GM19023 (cell line): ENCODE measurements around the gene SLC23A2.
"Not testable (repeated sequence)": the region's sequence is repeated elsewhere in the genome, so short reads cannot be mapped to it uniquely, and the experiment has no call there.

Experiments used
- ATAC-seq: cut with Tn5 transposase; IDR thresholded peaks from one replicate; pipeline ENCODE4 v1.9.1; 2021; ENCODE audit warnings: mild to moderate bottlenecking, moderate library complexity; ENCODE audit not compliant: unreplicated experiment

SLC23A2 gene

GRCh38 chr20:4853757-4854560 lies 147.4 kb downstream of the SLC23A2 start:
- ATAC-seq, result no peak

GRCh38 chr20:4853004-4853403 lies 148.3 kb downstream of the SLC23A2 start:
- ATAC-seq, result no peak

DNA sequence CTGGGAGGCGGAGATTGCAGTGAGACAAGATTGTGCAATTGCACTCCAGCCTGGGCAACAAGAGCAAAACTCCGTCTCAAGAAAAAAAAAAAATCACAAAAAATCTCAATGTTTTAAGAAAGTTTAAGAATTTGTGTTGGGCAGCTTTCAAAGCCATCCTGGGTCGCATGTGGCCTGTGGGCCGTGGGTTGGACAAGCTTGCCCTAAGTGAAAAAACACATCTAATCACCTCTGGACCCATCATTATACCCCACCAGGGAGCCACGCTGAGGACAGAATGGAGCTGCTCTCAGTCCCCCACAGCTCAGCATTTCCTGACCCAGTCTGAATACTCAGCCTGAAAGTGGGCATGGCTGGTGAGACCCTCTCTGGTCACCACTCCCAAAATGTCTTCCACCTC lies 150.3 kb downstream of the SLC23A2 start:
- no peak for ATAC-seq

DNA sequence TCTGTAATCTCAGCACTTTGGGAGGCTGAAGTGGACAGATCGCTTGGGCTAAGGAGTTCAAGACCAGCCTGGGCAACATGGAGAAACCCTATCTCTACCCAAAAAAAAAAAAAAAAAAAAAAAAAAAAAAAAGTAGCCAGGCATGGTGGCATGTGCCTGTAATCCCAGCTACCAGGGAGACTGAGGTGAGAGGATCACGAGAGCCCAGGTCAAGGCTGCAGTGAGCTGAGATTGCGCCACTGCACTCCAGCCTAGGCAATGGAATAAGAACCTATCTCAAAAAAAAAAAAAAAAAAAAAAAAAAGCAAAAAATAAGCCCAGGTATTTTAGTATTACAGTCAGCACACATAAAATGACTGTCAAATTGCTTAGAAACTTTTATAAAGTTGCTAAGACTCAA lies 152.5 kb downstream of the SLC23A2 start:
- ATAC-seq, result not testable (repeated sequence)

- no peak for ATAC-seq
Observed at GRCh38 chr20:4848041-4848440, 153.3 kb downstream of the SLC23A2 start.

DNA sequence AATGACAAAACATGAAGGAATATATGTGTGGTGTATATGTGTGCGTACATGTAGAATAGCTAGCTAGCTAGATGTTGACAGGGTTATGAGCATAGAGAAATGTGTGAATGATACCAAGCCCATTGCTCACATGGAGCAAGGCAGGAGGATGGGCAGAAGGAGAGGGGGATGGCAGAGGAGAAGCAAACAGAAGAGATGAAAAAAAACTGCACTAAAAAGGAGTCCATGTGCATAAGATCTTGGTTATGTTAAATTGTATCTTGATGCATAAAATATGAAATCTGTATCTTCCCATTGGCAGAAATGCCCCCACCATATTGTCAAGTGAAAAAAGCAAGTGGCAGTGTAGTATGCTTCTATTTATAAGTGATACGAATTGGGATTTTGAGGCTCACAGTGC lies 154.5 kb downstream of the SLC23A2 start:
- no peak for ATAC-seq

GRCh38 chr20:4844751-4845465 lies 156.4 kb downstream of the SLC23A2 start:
- no peak for ATAC-seq

- ATAC-seq, result no peak
Observed at GRCh38 chr20:4844325-4844724, 157.0 kb downstream of the SLC23A2 start.

GRCh38 chr20:4840801-4841200 lies 160.5 kb downstream of the SLC23A2 start:
- no peak for ATAC-seq

- ATAC-seq, result no peak
Observed at GRCh38 chr20:4838526-4838925, 162.8 kb downstream of the SLC23A2 start.

- ATAC-seq, result no peak
Observed at GRCh38 chr20:4837760-4838159, 163.6 kb downstream of the SLC23A2 start.

DNA sequence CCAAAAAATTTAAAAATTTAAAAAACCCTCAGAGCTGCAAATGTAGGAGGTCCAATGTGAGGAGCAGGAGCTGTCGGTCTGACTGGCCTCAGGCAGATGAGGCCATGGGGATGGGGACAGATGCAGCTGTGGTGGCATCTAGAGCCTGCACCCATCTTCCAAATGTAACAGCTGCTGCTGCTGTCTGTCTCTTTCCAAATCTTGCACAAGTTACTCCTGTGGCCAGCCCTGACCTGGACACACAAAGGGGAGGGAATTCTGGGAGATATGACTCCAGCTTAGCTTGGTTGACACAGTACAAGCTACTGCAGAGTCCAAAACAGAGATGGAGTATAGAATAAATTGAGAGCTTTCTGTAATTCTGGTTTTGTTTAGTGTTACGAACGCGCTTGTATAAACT lies 164.4 kb downstream of the SLC23A2 start:
- ATAC-seq, result no peak

DNA sequence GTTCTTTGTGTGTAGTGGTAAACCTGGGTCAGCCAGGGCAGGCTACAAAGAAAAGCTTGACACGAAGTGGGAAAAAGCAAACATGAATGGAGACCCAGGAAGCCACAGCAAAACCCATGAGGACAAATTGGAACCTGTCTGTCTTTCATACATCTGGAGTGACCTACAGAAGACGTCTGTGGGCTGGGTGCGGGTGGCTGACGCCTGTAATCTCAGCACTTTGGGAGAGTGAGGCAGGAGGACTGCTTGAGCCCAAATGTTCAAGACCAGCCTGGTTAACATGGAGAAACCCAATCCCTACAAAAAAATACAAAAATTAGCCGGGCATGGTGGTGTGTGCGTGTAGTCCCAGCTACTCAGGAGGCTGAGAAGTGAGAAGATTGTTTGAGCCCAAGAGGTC lies 164.8 kb downstream of the SLC23A2 start:
- no peak for ATAC-seq

- ATAC-seq, result no peak
Observed at GRCh38 chr20:4835244-4836177, 165.8 kb downstream of the SLC23A2 start.

DNA sequence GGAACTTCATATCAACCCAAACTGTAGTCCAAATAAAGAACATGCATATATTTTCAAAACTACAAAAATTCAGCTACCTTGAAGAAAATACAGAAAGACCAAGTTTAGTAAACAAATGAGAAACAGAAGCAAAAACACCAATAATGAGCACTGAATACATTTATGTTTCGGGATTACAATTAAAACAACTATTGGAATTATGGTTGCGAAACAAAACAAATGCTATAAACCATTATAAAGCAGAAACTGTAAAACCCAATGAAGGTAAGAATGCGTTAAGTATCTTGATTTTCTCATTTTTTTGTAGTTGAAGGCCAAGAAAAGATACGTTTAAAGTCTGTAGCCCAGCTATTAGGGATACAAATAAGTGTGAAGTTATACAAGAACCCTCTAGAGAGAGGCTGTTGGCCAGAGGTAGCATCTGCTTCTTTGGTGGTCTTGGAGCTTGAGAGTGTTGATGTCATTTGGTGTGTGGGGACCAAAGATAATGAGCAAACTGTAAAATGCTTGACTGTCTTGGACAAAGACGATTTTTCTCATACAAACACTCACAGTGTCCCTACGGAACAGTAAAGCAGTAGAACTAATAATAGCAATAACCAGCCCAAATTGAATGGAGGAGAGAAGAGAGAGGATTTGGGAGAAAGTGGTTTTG lies 168.1 kb downstream of the SLC23A2 start:
- no peak for ATAC-seq

DNA sequence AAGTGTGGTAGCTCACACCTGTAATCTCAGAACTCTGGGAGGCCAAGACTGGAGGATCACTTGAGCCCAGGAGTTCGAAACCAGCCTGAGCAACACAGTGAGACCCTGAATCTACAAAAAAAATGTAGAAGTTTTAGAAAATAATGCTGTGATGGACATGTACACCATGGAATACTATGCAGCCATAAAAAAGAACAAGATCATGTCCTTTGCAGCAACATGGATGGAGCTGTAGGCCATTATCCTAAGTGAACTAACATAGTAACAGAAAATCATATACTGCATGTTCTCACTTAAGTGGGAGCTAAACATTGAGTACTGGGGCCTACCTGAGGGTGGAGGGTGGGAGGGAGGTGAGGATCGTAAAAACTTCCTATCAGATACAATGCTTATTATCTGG lies 168.8 kb downstream of the SLC23A2 start:
- ATAC-seq, result no peak

DNA sequence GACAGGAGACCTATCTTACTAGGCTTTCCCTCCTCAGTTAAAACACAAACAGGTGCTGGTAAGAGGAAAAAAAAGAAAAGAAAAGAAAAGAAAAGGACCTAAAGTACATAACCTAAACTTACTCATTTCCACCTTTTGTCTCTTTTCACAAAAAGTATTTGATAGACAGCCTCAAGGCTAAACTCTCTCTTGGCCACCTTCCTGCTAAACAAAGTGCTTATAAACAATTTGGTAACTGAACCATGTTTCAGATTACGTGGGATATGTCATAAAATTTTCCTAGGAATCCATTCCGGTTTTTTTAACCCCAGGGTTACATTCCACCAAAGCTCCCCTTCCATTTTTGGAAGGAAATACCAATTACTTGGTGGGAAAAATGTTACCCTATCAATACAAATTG lies 170.6 kb downstream of the SLC23A2 start:
- ATAC-seq, result no peak

- ATAC-seq, result no peak
Observed at GRCh38 chr20:4830259-4830658, 171.1 kb downstream of the SLC23A2 start.

DNA sequence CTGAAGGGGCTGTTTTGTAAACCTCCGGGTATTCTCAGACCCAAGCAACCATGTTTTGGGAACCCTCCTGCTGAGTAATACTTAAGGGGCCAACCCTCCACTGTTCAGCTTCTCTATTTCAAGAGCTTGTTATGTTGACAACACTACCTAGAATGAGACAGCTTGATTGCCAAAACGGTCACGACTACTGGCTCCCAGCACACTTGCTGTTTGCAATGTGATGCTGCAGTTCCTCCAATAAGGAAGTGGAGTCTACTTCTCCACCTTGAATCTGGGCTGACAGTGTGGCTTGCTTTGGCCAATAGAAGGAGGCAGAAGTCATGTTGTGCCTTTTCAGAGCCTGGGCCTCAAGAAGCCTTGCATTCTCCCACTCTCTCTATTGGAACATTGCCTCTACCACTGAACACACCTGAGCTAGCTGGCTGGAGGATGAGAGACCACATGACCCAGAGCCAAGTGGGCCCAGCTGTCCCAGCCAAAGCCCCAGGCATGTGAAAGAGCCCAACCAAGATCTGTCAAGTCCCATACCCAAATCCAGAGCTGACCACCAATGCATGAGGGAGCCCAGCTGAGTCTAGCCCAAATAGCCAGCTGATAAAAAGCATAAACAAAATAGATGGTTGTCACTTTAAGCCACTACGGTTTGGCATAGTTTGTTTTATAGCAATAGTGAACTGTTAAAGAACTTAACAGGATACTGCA lies 171.6 kb downstream of the SLC23A2 start:
- ATAC-seq, result no peak

DNA sequence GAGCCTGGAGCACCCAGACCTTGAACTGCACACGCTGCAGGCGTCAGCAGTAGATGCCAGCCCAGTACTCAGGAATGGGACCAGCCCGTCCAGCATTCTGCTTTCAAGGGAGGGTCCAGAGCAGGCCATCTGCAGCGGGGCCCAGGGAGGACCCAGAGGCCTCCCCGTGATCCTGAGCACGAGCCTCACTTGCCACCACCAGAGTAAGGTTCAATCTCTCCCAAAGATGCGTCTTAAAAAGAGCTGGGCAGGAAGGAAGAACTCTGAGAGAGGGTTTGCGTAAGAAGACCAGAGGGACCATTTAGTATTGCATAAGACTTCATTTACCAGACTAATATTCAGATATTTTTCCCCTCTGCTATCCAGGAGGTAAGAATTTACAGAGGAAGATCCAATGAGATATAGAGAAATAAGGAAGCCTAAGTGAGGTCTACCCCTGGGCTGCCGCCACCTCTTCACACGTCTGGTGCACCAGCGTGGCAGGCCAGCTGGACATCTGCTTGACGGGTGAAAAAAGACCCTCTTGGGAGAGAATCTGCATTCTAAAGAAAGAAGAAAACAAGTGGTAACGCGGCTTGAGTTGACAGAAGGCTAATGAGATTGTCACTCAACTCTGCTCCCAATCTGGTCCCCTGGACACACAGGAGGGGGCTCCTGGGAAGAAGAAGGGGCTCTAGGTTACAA lies 172.3 kb downstream of the SLC23A2 start:
- ATAC-seq, result no peak
